Activated T-helper 9 cell treated with anti-CD3 and anti-CD28 coated beads, Interleukin-2, amount 50 U/mL, for 16 hours (primary cell): Measurements from ENCODE around the gene C10orf62.
A peak's percentile ranks its signal among the peaks of the same experiment; 100 is the strongest.
"Not testable (repeated sequence)": the region's sequence is repeated elsewhere in the genome, so short reads cannot be mapped to it uniquely, and the experiment has no call there.

ENCODE experiments used
- DNase-seq: peaks from one replicate; pipeline ENCODE4 v3.0.0-alpha.2; 2020; ENCODE audit warnings: low read depth

C10orf62 gene

DNA sequence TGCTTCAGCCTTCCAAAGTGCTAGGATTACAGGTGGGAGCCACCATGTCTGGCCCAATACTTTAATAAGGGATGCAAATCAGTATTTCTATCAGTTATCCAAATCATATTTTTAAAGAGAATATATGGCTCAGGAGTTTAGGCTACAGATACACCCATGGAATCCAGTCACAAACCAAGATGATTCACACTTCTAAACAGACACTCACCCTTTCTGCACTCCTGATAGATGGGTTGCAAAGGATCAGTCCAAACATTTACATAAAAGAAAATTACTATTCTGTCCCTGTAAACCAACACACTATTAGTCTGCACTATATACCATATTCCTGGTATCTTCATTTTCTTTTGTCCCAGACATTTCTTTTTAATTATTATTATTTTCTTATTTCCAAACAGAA lies 41.6 kb downstream of the C10orf62 start:
- DNase-seq = no peak

DNA sequence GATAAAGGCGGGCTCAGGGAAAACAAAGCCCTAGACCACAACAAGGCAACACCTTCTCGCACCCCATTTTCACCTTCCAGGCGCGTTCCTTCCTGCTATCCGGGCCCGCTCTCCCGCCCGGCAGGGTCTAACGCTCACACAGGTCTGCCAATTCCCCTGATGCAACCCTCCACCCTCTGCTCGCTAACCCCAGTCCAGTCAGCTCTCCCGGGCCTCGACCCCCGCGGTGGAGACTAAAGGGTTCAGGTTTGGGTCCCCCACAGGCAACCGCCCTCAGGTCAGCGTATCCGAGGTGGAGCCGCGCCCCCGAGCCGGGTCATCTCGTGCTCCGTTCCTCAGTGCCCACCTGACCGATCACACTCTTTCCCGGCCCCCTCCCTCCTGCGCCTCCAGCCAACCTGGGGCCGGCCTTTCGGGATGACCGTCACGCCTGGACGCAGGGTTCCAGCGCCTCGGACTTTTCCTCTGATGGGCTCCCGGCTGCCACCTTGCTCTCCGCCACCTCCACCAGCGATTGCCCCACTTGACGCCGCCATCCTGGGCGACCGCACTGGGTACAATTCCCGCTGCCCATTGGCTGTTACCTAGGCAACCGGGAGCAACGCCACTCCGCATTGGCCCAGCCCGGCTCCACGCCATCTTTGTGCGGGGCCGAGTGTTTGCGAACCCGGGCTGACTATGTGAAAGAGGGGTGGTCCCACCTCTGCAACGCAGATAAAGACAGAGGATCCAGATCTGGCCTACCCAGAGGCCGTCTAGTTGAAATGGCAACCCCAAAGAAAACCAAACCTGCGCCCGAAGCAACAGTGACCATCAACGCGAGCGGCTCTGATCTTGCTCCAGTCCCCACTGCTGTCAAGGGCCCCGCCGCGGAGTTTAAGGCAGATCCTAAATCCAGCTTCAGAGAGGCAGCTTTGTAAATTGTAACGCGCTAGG lies 43.7 kb downstream of the C10orf62 start, which contains the start of gene MORN4:
TSS of gene MORN4 (minus strand) at position 552 of the 936 bp plus-strand sequence. CDS start 13,847 bp downstream, outside the sequence.
- DNase-seq = peak; percentile 84

DNA sequence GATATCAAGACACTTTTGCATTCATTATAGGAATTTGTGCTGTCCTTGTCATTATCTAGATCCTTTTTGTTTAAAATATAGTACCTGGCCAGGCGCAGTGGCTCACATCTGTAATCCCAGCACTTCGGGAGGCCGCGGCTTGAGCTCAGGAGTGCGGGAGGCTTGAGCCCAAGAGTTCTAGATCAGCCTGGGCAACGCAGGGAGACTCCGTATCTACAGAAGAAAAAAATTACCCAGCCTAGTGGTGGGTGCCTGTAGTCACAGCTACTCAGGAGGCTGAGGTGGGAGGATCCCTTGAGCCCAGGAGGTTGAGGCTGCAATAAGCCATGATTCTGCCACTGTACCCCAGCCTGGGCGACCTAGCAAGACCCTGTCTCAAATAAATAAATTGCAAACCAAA lies 44.4 kb downstream of the C10orf62 start:
- no peak for DNase-seq

DNA sequence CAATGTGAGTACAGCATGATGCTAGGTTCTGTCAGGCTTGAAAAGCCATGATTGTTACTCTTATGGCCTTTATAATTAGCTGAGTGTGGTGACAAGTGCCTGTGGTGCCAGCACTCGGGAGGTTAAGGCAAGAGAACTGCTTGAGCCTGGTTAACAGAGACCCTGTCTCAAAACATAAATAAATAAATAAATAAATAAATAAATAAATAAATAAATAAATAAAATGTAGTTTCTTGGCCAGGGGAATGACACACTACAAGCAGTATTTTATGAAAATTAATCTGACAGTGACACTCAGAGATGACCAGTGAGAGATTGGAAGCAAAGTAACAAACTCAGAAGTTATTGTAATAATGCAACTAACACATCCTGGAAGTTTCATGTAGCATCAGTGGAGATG lies 46.1 kb downstream of the C10orf62 start:
- DNase-seq = no peak

DNA sequence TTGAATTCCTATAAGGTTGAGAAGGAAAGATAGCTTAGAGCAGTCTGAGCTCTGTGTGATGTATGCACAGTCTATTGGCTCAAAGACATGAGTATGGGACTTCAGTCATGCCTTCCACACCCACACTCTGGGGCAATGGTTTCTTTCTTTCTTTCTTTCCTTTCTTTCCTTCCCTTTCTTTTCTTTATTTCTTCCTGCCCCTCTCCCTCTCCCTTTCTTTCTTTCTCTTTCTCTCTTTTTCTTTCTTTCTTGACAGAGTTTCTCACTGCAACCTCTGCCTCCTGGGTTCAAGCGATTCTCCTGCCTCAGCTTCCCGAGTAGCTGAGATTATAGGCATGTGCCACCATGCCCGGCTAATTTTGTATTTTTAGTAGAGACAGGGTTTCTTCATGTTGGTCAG lies 49.6 kb downstream of the C10orf62 start:
- DNase-seq = not testable (repeated sequence)

DNA sequence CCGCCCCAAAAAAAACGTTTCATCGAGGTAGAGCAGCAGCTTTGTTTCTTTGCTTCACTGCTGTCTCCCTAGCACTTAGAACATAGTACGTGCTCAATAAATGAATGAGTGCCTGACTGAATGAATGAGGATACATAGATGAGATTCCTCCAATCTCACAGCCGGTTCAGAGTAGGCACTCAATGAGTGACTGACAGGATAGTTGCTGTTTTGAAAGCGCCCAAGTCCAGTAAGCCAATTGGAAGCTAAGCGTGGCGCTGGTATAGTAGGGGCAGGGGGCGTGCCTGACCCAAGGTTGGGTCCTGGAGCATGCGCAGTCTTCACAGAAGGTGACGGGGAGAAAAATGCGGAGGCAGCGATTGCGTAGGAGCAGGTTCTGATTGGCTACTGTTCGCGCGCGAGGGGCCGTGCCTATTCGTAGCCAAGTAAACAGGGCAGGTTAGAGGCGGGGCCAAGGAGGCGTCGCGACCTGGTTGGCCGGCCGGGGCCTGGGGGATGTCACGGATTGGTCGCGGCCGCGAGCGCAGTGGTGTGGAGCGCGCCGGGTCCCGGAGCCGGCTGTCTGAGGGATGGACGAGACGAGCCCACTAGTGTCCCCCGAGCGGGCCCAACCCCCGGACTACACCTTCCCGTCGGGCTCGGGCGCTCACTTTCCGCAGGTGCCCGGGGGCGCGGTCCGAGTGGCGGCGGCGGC lies 50.8 kb downstream of the C10orf62 start, which contains the start of gene PI4K2A:
TSS of gene PI4K2A (plus strand) at position 498 of the 694 bp plus-strand sequence. CDS start at position 570, 72 bp downstream.
- peak; percentile 99 for DNase-seq
